HG03159 (cell line): Measurements from ENCODE around the gene DMKN.
A peak's percentile ranks its signal among the peaks of the same experiment; 100 is the strongest.
"Not testable (repeated sequence)": the region's sequence is repeated elsewhere in the genome, so short reads cannot be mapped to it uniquely, and the experiment has no call there.

Experiments used
- ATAC-seq: cut with Tn5 transposase; IDR thresholded peaks from one replicate; pipeline ENCODE4 v1.9.1; 2021; ENCODE audit warnings: mild to moderate bottlenecking, moderate library complexity; ENCODE audit not compliant: unreplicated experiment

Gene DMKN

DNA sequence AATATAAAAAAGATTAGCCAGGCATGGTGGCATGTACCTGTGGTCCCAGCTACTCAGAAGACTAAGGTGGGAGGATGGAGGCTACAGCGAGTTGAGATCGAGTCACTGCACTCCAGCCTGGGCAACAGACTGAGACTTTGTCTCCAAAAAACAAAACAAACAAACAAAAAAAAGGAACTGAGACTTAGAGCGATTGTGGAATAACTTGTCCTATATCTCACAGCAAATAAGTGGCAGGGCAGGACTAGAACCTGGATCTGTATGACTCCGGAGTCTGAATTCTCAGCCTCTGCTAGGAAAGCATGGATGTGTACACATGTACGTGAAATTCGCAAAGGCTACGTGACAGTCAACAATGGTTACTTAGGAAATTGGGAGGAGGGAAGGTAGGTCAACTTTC, 43.3 kb downstream of the DMKN start:
- ATAC-seq = no peak

DNA sequence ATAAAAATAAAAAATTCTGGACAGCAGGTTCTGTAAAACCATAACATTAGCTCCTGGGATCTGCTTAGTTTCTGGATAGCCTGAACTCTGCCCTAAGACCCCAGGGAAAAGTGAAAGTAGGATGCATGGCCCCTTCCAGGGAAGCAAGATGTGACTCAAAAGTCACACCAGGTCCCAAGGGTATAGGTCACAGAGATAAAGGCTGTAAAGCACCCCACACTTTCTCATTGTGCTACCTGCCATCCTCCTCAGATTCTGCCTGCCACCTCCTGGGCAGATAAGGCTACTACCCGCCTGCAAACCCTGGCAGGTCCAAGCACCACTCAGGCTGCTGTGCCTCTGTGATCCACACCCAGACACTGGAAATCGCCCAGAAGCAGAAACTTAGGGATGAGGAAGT, 44.8 kb downstream of the DMKN start:
- peak; percentile 63 for ATAC-seq

DNA sequence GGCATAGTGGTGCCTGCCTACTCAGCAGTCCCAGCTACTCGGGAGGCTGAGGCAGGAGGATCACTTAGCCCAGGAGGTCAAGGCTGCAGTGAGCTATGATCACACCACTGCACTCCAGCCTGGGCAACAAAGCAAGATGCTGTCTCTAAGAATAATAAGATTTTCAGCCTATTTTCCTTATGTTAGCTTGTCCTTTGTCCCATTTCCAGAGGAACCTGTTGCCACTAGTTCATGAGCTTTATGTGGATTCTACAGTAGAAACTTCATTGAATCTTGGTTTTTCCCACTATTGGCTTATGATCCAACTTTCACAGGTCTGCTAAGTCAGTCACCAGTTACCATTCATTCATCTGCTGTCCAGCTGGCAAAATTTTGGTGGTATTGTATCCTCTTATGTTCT, 47.2 kb downstream of the DMKN start:
- no peak for ATAC-seq

DNA sequence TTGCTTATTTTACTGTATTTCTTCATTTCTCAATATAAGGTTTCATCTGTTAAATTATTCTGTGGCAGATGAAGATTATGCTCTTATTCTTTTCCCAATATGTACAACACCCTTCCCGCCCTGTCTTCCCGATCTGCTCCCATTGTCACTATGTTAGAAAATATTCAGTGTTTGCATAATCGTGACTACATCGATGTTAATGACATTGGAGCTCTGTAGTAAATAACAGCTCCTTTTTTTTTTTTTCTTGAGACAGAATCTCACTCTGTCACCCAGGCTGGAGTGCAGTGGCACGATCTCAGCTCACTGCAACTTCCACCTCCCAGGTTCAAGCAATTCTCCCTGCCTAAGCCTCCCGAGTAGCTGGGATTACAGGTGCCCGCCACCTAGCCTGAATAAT, 50.5 kb downstream of the DMKN start:
- not testable (repeated sequence) for ATAC-seq

DNA sequence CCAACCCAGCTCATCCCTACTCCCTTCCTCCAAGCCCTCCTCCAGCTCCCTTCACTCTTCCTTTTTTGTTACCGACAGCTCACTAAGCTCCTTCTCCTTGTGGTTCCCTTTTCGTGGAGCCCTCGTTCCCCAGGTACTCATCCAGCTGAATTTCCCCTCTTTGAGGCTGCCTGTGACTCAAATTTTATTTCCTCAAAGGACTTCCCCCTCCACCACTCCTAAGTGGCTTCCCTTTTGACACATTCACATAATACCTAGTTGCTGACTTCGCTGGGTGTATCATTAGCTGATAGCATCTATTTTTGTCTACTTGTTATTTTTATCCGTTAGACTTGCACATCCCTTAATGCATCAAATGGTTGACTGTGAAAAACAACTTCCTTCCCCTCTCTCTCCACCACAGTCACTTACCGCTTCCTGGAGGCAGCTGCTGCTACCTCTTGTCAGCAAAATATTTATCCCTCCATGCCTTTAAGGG, 50.9 kb downstream of the DMKN start:
- ATAC-seq = peak; percentile 65

DNA sequence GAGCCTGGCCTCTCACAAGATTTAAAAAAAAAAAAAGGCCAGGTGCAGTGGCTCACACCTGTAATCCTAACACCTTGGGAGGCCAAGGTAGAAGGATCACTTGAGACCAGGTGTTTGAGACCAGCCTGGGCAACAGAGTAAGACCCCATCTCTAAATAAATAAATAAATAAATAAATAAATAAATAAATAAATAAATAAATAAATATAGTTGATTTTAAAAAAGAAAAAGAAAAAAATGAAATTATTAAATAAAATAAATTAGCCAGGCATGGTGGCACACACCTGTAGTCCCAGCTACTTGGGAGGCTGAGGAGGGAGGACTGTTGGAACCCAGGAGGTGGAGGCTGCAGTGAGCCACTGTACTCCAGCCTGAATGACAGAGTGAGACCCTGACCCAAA, 51.7 kb downstream of the DMKN start:
- ATAC-seq = not testable (repeated sequence)

DNA sequence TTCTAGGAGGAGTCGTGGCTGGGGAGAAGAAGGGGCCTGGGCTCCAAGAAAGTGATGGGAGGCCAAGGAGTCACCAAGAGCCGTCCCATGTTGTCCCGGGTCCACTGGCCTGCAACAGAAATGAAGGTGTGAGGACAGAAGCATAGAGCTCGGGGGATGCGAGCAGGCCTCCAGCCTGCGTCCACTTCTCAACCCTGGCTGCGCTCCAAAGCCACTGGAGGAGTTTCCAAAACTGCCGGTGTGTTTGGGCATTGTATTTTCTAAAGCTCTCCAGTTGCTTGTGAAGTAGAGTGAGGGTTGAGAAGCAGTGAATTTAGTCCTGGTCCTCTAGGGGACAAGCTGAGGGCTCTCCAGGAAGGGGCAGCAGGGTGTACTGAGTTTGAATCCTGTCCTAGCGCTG, 52.4 kb downstream of the DMKN start:
- ATAC-seq = no peak

DNA sequence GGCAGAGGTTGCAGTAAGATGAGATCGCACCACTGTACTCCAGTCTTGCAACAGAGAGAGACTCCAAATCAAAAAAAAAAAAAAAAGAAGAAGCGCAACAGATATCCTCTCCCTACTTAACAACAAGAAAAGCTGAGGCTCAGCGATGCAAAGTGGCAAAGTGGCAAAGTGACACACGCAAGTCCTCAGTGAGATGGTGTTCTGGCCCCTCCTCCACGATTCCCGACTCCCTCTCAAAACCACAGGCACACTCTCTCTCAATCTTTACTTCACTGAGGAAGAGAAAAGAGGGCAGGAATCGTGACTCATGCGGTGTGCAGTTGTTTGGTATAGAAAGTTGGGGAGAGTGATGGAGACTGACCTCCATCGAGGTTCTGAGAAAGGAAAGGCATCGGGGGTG, 52.8 kb downstream of the DMKN start:
- no peak for ATAC-seq

DNA sequence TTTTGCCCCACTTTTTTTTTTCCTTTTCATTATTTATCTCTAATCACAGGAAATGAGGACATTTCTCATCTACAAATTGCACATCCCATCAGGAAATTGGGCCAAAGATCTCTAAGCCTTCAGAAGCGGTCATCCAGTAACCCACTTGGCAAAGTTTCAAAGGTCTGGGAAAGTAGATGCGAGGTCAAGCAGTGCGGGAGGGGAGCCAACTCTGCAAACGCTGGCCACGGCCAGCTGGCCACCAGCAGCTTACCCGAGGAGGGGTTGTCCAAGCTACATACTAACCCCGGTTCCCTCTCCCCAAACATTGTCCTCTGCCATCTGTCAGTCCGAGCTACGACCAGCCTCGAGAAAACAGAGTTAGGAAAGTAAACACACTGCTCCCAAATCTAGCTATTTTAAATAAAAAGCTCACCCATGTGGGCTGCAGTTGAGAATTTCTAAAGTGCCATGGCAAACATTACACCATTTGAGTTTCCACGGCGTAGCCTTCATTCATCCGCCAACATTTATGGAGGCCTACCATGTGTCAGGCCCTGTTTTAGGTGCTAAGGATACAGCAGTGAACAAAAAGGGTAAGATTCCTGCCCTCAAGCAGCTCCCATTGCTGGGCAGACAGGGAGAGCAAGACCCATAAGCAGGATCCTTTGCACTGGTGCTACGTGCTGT, 53.9 kb downstream of the DMKN start:
- no peak for ATAC-seq

DNA sequence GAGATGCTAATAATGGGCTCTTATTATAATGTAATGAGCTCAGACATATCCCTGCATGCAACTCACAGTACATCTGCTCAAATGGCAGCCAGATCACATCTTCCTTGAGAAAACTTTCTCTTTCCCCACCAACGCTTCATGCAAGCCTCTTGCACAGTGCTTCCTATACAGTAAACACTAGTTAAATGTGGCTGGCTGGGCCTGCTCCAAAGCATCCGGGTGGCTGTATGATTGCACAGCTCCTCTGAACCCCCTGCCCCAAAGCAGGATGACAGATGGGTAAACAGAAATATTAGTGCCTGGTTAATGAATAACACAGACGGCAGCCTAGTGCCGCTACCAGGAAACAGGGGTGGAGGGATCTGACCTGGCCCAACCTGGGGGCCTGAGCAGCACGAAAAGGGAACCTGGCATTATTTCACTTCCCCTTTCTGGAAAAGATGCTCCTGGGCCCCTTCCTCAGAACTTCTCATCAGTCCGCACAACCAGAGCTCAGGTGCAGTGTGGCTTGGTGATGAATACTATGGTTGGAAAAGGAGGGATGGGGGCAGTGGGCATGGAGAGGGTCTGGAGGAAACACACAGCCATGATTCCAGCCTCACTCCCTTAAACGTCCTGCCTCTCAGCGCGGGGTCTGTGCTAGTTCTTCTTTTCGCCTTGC, 54.6 kb downstream of the DMKN start:
- ATAC-seq = peak; percentile 44

DNA sequence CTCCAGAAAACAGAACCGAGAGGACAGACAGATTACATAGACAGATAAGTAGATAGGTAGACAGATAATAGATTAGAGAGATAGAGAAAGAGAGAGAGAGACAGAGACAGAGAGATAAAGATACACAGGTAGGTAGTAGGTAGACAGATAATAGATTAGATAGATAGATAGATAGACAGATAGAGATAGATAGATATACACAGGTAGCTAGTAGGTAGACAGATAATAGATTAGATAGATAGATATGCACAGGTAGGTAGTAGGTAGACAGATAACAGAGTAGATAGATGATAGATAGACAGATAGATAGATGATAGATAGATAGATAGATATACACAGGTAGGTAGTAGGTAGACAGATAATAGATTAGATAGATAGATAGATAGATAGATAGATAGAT, 55.3 kb downstream of the DMKN start:
- no peak for ATAC-seq

DNA sequence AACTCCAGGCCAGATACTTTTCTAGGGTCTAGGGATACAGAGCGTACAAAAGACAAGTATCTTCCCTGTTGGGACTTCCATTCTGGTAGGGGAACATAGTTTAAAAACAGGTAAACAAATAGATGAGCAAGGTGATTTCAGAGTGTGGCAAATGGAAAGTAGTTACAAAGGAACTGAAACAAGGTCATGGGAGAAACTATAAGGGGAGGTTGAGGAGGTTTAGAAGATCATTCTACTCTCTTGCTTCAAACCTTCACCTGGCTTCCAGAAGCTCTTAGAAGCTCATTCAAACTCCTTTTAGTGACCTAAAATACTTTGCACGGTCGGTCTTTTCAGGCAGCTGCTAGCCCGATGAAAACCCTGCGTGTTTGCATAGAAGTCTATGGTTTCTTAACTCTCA, 56.3 kb downstream of the DMKN start:
- no peak for ATAC-seq

DNA sequence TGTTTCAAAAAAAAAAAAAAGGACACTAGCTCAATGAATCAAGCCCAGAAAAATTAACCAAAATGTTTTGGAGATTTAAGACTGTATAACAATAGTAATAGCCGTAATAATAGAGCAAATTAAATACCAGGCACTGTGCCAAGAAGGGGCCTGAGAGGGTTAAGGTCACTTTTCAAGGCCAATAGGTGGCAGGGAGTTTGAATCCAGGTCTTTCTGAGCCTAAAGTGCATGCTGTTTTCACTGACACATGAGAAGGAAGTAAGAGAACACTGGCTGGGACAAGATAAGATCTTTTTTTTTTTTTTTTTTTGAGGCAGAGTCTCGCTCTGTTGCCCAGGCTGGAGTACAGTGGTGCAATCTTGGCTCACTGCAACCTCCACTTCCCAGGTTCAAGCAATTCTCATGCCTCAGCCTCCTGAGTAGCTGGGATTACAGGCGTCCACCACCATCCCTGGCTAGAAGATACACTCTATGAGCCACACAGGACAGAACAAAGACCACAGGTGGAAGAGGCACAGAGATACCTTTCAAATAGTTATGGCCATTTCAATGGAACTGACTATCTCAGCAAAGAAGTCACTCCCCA, 57.7 kb downstream of the DMKN start:
- no peak for ATAC-seq

DNA sequence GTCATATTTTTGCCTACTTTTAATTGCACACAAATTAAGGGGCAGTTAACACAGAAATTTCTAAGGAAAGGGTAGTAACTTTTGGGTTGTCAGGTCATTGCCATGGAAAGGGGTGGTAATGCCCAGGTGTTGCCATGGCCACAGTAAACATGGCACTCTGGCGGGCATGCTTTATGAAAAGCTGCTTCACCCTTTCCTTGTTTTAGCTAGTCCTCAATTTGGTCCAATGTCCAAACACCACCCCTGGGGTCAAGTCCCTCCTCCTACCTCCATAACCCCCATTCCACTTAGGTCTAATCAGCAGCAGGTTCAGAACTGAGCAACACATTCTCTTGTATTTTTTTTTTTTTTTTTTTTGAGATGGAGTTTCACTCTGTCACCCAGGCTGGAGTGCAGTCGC, 58.8 kb downstream of the DMKN start:
- no peak for ATAC-seq

DNA sequence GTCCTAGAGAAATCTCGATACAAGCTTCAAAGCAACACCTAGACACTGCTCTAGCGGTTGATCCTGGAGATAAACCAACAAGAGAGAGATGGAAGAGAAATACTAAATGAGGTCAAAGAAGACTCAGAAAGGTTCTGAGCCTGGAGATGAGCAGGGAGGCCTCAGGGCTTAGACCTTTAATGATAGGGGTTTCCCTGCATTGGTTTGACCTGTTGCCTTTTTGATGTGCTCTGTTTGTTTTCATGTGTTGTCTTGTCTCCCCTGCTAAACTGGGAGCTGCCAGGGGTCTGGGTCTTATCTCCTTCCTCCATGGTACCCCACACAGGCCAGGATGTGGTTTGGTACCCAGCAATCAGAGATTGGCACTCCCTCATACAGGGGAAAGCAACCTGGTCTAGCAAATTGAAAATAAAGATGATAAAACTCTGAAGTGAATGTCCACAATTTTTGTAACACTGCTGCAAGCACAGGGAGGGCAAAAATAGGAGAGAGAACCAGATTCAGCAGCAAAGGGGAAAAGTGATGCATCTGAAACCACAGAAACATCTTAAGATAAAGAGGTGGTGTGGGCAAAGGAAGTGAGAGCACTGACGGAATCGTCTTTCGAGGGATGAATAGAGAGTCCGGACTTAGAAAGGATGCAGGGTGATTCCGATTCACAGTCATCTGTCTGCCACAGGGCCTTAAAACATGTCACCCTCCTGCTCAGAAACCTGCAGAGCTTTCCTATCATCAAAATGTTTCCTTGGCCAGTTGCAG, 61.9 kb downstream of the DMKN start:
- no peak for ATAC-seq

DNA sequence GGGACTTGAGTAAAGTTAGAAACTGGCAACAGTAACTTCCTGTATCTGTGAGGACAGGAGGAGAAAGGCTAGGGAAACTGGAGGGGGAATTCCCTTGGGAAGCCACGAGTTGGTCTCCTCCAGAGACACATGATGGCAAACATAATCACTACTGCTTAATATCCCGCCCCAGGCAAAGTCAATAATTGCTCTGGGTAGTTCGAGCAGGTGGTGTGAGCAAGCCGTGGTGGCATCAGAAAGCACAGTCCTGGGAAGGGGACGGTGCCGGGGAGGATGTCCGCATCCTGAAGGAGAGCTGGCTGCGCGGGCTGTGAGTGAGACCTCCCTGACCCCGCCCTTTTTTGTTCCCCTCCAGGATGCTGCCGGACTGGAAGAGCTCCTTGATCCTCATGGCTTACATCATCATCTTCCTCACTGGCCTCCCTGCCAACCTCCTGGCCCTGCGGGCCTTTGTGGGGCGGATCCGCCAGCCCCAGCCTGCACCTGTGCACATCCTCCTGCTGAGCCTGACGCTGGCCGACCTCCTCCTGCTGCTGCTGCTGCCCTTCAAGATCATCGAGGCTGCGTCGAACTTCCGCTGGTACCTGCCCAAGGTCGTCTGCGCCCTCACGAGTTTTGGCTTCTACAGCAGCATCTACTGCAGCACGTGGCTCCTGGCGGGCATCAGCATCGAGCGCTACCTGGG, 63.9 kb downstream of the DMKN start:
- ATAC-seq = no peak

DNA sequence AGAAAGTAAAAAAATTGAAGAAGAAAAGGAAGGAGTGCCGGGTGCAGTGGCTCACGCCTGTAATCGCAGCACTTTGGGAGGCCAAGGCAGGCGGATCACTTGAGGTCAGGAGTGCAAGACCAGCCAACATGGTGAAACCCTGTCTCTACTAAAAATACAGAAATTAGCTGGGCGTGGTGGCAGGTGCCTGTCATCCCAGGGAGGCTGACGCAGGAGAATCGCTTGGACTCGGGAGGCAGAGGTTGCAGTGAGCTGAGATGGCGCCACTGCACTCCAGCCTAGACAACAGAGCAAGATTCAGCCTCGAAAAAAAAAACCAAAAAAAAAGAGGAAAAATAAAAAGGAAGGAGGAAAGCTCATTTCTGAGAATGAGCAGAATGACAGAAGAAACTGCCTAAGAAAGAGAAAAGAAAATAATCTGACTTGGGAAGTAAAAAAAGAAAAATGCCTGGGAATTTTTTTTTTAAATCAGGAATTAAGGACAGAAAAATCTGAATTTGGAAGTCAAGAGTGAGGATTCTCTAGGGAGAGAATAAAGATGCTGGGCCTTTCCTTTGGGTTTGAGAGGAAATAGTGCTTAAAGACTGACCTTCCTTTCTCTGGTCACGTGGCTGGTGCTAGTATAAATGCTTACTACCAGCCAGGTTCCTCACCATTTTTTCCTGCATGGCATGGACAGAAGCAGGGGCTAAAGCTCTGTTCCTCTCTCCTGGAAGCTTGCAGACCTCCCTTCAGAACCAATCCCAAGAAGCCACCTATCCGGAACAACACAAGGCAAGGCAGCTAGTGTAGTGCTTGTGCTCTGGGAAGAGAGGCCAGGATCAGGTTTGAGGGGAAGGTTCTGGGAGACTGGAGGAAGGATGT, 65.6 kb downstream of the DMKN start, which contains the start of gene FFAR2:
TSS of gene FFAR2 (plus strand) at position 652 of the 864 bp plus-strand sequence. CDS start 1,458 bp downstream, outside the sequence.
- no peak for ATAC-seq
